ENCODE results near the gene FMR1. TPM values are rescaled to one million over a fixed set of nuclear protein-coding genes. Genes with fewer than 3 reads are reported as not detected.
A peak's percentile ranks its signal among the peaks of the same experiment; 100 is the strongest.

The FMR1 gene
- 68.3 and 70.8 TPM in 2 replicates for total RNA-seq
- long read RNA-seq, partial matches to known transcripts = 22 of 23 reads
- long read RNA-seq, other reads (novel, unspliced or antisense) = 1 of 23 reads

DNA sequence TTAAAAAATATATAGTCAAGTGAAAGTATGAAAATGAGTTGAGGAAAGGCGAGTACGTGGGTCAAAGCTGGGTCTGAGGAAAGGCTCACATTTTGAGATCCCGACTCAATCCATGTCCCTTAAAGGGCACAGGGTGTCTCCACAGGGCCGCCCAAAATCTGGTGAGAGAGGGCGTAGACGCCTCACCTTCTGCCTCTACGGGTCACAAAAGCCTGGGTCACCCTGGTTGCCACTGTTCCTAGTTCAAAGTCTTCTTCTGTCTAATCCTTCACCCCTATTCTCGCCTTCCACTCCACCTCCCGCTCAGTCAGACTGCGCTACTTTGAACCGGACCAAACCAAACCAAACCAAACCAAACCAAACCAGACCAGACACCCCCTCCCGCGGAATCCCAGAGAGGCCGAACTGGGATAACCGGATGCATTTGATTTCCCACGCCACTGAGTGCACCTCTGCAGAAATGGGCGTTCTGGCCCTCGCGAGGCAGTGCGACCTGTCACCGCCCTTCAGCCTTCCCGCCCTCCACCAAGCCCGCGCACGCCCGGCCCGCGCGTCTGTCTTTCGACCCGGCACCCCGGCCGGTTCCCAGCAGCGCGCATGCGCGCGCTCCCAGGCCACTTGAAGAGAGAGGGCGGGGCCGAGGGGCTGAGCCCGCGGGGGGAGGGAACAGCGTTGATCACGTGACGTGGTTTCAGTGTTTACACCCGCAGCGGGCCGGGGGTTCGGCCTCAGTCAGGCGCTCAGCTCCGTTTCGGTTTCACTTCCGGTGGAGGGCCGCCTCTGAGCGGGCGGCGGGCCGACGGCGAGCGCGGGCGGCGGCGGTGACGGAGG, at the start of gene FMR1:
TSS of gene FMR1 (plus strand) at position 728 of the 831 bp plus-strand sequence. CDS start 261 bp downstream, outside the sequence.
- Mint-ChIP-seq H3K36me3 (ENCODE audit: insufficient read depth) (peaks cover 2% of the 10 kb centered on the region), H3K4me3 (ENCODE audit: low read depth) (peak within 1 kb of the TSS; percentile 93), H3K27ac (peak within 1 kb of the TSS; percentile 96), H3K4me1 (ENCODE audit: low read depth) (peaks cover 17% of the 10 kb centered on the region), H3K9me3 (ENCODE audit: low read depth) (peaks cover 17% of the 10 kb centered on the region), H3K27me3 (no peaks in the 10 kb centered on the region)
- TF ChIP-seq, protein P1, sequence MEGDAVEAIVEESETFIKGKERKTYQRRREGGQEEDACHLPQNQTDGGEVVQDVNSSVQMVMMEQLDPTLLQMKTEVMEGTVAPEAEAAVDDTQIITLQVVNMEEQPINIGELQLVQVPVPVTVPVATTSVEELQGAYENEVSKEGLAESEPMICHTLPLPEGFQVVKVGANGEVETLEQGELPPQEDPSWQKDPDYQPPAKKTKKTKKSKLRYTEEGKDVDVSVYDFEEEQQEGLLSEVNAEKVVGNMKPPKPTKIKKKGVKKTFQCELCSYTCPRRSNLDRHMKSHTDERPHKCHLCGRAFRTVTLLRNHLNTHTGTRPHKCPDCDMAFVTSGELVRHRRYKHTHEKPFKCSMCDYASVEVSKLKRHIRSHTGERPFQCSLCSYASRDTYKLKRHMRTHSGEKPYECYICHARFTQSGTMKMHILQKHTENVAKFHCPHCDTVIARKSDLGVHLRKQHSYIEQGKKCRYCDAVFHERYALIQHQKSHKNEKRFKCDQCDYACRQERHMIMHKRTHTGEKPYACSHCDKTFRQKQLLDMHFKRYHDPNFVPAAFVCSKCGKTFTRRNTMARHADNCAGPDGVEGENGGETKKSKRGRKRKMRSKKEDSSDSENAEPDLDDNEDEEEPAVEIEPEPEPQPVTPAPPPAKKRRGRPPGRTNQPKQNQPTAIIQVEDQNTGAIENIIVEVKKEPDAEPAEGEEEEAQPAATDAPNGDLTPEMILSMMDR (IDR thresholded peaks at IDR 0.05; ENCODE audit: unreplicated experiment) = no peak
- DNase-seq (ENCODE audit: low spot score, unreplicated experiment) = peak; percentile 81

DNA sequence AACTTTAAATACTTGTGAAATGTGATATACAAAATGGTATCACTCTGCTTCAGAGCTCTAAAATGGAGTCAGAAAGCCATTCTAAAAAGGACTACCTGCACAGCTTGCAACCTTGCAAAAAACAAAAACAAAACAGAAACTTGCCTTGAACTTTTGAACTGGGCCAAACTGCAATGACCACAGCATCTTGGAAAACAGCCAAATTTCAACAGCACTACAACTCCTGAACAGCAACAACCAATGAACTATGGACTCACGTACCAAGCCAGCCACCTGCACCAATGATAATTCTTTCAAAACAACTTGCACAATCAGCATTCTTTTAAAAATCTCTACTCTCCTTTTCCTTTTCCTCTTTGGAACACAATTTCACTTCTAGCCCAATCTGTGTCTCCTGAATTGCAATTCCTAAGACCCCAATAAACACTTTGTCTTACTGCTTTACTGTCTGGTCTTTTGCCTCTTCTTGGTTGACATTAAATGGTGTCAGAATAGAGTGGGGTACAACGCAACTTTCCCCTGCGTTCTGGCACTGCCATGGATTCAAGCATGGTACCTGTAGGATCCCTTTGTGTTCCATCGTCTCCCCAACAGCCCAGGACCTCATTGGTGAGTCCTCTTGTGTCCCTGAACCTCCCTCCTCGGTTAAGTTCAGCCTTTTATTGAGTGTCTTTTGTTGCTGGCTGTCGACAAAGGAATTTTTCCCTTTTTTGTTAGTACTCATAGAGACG, 35.7 kb upstream of the FMR1 start:
- no peak for DNase-seq (ENCODE audit: low spot score, unreplicated experiment)
- Mint-ChIP-seq H3K4me3 (ENCODE audit: low read depth) (no peak overlapping the region), H3K36me3 (ENCODE audit: insufficient read depth) (no peaks in the 10 kb centered on the region), H3K27ac (no peak overlapping the region), H3K9me3 (ENCODE audit: low read depth) (peaks cover 44% of the 10 kb centered on the region), H3K27me3 (no peaks in the 10 kb centered on the region), H3K4me1 (ENCODE audit: low read depth) (no peaks in the 10 kb centered on the region)
- TF ChIP-seq, protein P1 (IDR thresholded peaks at IDR 0.05; ENCODE audit: unreplicated experiment) = no peak

DNA sequence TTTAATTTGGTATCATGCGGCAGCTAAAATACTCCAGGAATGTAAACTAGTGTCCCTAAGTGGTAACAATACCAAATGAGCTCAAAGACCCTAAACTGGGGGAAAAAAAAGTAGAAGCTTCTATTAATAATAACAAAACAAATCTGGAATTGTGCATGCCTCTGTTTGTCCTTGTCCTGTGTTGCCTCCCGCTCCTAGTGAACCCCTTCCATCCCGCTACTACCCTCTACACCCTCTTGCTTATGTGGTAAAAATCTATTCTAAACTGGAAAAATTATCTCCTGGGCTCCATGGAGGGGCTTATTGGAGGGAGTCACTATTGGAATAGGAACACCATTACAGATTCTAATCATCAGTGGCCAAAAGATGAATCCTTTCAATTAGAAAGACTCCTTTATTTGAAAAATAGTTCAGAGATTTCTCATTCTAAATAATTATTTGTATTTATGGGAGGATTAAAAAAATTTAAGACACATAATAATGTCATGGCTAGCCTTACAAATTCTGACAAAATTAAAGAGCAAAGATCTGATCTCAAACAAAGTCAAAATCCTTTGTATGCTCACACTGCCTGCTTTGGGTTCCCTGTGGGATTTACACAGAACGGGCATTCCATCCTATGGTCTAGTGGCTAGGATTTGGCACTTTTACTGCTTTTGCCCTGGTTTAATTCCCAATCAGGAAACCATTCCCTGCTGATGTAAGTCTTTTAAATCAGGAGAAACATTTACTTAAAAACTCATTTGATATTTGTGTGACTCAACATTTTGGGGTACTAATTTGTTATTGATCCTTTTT, 34.7 kb upstream of the FMR1 start:
- no peaks in the 10 kb centered on the region for H3K36me3 Mint-ChIP-seq (ENCODE audit: insufficient read depth)
- no peak overlapping the region for H3K27ac Mint-ChIP-seq
- TF ChIP-seq, protein P1 (IDR thresholded peaks at IDR 0.05; ENCODE audit: unreplicated experiment) = no peak
- DNase-seq (ENCODE audit: low spot score, unreplicated experiment) = no peak
- no peak overlapping the region for H3K4me3 Mint-ChIP-seq (ENCODE audit: low read depth)
- no peaks in the 10 kb centered on the region for H3K4me1 Mint-ChIP-seq (ENCODE audit: low read depth)
- peaks cover 37% of the 10 kb centered on the region for H3K9me3 Mint-ChIP-seq (ENCODE audit: low read depth)
- H3K27me3 Mint-ChIP-seq = no peaks in the 10 kb centered on the region

DNA sequence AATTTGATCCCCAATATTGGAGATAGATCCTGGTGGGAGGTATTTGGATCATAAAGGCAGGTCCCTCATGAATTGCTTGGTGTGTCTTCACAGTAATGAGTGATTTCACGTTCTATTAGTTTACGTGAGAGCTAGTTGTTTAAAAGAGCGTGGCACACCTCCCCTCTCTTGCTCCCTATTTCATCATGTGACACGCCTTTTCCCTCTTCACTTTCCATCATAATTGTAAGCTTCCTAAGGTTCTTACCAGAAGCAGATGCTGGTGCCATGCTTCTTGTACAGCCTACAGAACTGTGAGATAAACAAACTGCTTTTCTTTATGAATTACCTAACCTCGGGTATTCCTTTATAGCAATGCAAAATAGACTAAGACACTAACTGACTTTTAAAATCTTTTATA, 34.0 kb upstream of the FMR1 start:
- H3K27me3 Mint-ChIP-seq = no peaks in the 10 kb centered on the region
- H3K27ac Mint-ChIP-seq = no peak overlapping the region
- DNase-seq (ENCODE audit: low spot score, unreplicated experiment) = no peak
- H3K4me3 Mint-ChIP-seq (ENCODE audit: low read depth) = no peak overlapping the region
- TF ChIP-seq, protein P1 (IDR thresholded peaks at IDR 0.05; ENCODE audit: unreplicated experiment) = no peak
- H3K9me3 Mint-ChIP-seq (ENCODE audit: low read depth) = peaks cover 31% of the 10 kb centered on the region
- no peaks in the 10 kb centered on the region for H3K4me1 Mint-ChIP-seq (ENCODE audit: low read depth)
- H3K36me3 Mint-ChIP-seq (ENCODE audit: insufficient read depth) = no peaks in the 10 kb centered on the region

DNA sequence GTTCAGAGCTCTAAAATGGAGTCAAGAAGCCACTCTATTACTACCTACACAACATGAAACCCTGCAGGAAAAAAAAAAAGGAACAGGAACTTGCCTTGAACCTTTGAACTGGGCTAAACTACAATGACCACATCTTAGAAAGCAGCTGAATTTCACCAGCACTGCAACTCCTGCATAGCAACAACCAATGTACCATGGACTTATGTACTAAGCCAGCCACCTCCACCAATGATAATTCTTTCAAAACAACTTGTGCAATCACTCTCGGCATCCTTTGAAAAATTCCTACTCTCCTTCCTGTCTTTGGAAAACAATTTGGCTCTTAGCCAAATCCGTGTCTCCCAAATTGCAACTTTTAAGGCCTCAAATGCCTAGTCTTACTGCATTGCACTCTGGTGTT, 26.8 kb upstream of the FMR1 start:
- TF ChIP-seq, protein P1 (IDR thresholded peaks at IDR 0.05; ENCODE audit: unreplicated experiment) = no peak
- H3K4me3 Mint-ChIP-seq (ENCODE audit: low read depth) = no peak overlapping the region
- no peak overlapping the region for H3K27ac Mint-ChIP-seq
- peaks cover 38% of the 10 kb centered on the region for H3K9me3 Mint-ChIP-seq (ENCODE audit: low read depth)
- H3K27me3 Mint-ChIP-seq = no peaks in the 10 kb centered on the region
- no peaks in the 10 kb centered on the region for H3K36me3 Mint-ChIP-seq (ENCODE audit: insufficient read depth)
- H3K4me1 Mint-ChIP-seq (ENCODE audit: low read depth) = no peaks in the 10 kb centered on the region
- DNase-seq (ENCODE audit: low spot score, unreplicated experiment) = no peak
